Measurements from ENCODE around the gene CCDC149.

CCDC149 gene

GRCh38 chr4:24867251-24867650 lies 45.6 kb downstream of the CCDC149 start:
- H3K4me1 ChIP-seq (ENCODE audit: control insufficient read depth, insufficient read depth, low read length, poor library complexity, severe bottlenecking), result no peaks in the 10 kb centered on the region
- no peaks in the 10 kb centered on the region for H3K9me3 ChIP-seq (ENCODE audit: control insufficient read depth, low read length)
- no peaks in the 10 kb centered on the region for H3K36me3 ChIP-seq (ENCODE audit: control insufficient read depth, insufficient read depth, low read length)
- no peaks in the 10 kb centered on the region for H3K27me3 ChIP-seq (replicated peaks; ENCODE audit: control insufficient read depth, insufficient read depth, low read length, poor library complexity, severe bottlenecking)
- H3K4me3 ChIP-seq (ENCODE audit: insufficient read depth, low read depth, low read length, poor library complexity, severe bottlenecking), result no peak overlapping the region
- DNase-seq, result no peak
- H3K27ac ChIP-seq (ENCODE audit: insufficient read depth, low read length, poor library complexity, severe bottlenecking), result no peak overlapping the region

GRCh38 chr4:24865401-24865800 lies 47.4 kb downstream of the CCDC149 start:
- H3K27ac ChIP-seq (ENCODE audit: insufficient read depth, low read length, poor library complexity, severe bottlenecking), result no peak overlapping the region
- no peak for DNase-seq
- no peaks in the 10 kb centered on the region for H3K36me3 ChIP-seq (ENCODE audit: control insufficient read depth, insufficient read depth, low read length)
- H3K27me3 ChIP-seq (replicated peaks; ENCODE audit: control insufficient read depth, insufficient read depth, low read length, poor library complexity, severe bottlenecking), result no peaks in the 10 kb centered on the region
- H3K4me3 ChIP-seq (ENCODE audit: insufficient read depth, low read depth, low read length, poor library complexity, severe bottlenecking), result no peak overlapping the region
- H3K4me1 ChIP-seq (ENCODE audit: control insufficient read depth, insufficient read depth, low read length, poor library complexity, severe bottlenecking), result no peaks in the 10 kb centered on the region
- H3K9me3 ChIP-seq (ENCODE audit: control insufficient read depth, low read length), result no peaks in the 10 kb centered on the region

DNA sequence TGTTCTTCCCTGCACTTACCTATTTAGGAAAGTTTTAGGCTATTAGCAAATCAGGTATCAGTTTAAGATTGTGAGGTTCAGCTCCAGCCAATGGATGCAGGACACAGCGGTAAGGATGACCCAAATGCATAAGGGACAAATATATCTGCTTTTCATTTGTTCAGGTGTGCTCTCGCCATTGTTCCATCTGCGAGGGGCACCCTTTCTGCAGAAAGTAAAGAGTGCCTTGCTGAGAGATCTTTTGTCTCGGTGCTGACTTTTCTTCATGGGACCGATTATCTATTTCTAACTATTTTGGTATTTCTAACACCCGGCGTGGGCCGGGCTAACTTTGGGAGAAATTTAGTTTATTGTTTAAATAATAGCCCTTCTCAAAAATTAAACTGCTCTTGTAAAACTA lies 49.0 kb downstream of the CCDC149 start:
- no peak for DNase-seq
- no peaks in the 10 kb centered on the region for H3K4me1 ChIP-seq (ENCODE audit: control insufficient read depth, insufficient read depth, low read length, poor library complexity, severe bottlenecking)
- H3K4me3 ChIP-seq (ENCODE audit: insufficient read depth, low read depth, low read length, poor library complexity, severe bottlenecking), result no peak overlapping the region
- H3K27ac ChIP-seq (ENCODE audit: insufficient read depth, low read length, poor library complexity, severe bottlenecking), result no peak overlapping the region
- no peaks in the 10 kb centered on the region for H3K36me3 ChIP-seq (ENCODE audit: control insufficient read depth, insufficient read depth, low read length)
- H3K27me3 ChIP-seq (replicated peaks; ENCODE audit: control insufficient read depth, insufficient read depth, low read length, poor library complexity, severe bottlenecking), result no peaks in the 10 kb centered on the region
- no peaks in the 10 kb centered on the region for H3K9me3 ChIP-seq (ENCODE audit: control insufficient read depth, low read length)

DNA sequence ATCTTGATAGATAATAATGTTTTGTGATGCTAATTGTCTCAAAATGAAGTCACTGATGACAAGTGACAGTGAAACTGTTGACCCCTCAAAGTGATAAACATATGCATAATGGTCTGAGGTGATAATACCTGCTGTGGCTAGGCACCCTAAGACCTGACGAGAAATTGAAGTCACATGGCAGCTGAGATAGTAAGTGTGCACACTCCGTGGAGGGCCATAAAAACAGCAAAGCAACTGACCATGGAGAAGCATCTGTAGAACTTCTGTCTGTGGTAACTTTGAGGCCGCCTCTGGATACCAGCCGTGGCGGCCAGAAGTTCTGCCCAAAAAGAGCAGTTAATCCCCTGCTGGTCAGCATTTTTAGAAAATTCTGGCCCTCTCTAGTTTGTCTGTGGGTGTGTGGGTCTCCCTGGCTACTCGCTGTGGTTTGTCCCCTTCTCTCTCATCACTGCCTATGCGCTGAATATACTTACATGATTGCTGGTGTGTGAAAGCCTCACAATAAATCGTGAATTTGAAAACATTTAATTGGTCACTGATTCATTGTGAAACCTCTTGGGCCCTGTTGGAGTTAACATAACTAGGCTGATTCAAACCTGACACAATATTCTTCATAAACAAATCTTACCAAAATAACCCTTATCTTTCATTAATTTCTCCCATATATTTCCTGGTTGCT lies 50.6 kb downstream of the CCDC149 start:
- Histone ChIP-seq H3K27ac (ENCODE audit: insufficient read depth, low read length, poor library complexity, severe bottlenecking) (no peak overlapping the region), H3K4me1 (ENCODE audit: control insufficient read depth, insufficient read depth, low read length, poor library complexity, severe bottlenecking) (no peaks in the 10 kb centered on the region), H3K36me3 (ENCODE audit: control insufficient read depth, insufficient read depth, low read length) (no peaks in the 10 kb centered on the region), H3K9me3 (ENCODE audit: control insufficient read depth, low read length) (no peaks in the 10 kb centered on the region), H3K4me3 (ENCODE audit: insufficient read depth, low read depth, low read length, poor library complexity, severe bottlenecking) (no peak overlapping the region), H3K27me3 (replicated peaks; ENCODE audit: control insufficient read depth, insufficient read depth, low read length, poor library complexity, severe bottlenecking) (no peaks in the 10 kb centered on the region)
- no peak for DNase-seq

GRCh38 chr4:24858550-24858949 lies 54.3 kb downstream of the CCDC149 start:
- Histone ChIP-seq H3K36me3 (ENCODE audit: control insufficient read depth, insufficient read depth, low read length) (no peaks in the 10 kb centered on the region), H3K4me1 (ENCODE audit: control insufficient read depth, insufficient read depth, low read length, poor library complexity, severe bottlenecking) (no peaks in the 10 kb centered on the region), H3K4me3 (ENCODE audit: insufficient read depth, low read depth, low read length, poor library complexity, severe bottlenecking) (no peak overlapping the region), H3K9me3 (ENCODE audit: control insufficient read depth, low read length) (no peaks in the 10 kb centered on the region), H3K27ac (ENCODE audit: insufficient read depth, low read length, poor library complexity, severe bottlenecking) (no peak overlapping the region), H3K27me3 (replicated peaks; ENCODE audit: control insufficient read depth, insufficient read depth, low read length, poor library complexity, severe bottlenecking) (no peaks in the 10 kb centered on the region)
- DNase-seq, result no peak

GRCh38 chr4:24858026-24858425 lies 54.8 kb downstream of the CCDC149 start:
- Histone ChIP-seq H3K4me3 (ENCODE audit: insufficient read depth, low read depth, low read length, poor library complexity, severe bottlenecking) (no peak overlapping the region), H3K9me3 (ENCODE audit: control insufficient read depth, low read length) (no peaks in the 10 kb centered on the region), H3K36me3 (ENCODE audit: control insufficient read depth, insufficient read depth, low read length) (no peaks in the 10 kb centered on the region), H3K27me3 (replicated peaks; ENCODE audit: control insufficient read depth, insufficient read depth, low read length, poor library complexity, severe bottlenecking) (no peaks in the 10 kb centered on the region), H3K27ac (ENCODE audit: insufficient read depth, low read length, poor library complexity, severe bottlenecking) (no peak overlapping the region), H3K4me1 (ENCODE audit: control insufficient read depth, insufficient read depth, low read length, poor library complexity, severe bottlenecking) (no peaks in the 10 kb centered on the region)
- DNase-seq, result no peak

GRCh38 chr4:24856586-24856985 lies 56.3 kb downstream of the CCDC149 start:
- H3K36me3 ChIP-seq (ENCODE audit: control insufficient read depth, insufficient read depth, low read length), result no peaks in the 10 kb centered on the region
- no peak overlapping the region for H3K4me3 ChIP-seq (ENCODE audit: insufficient read depth, low read depth, low read length, poor library complexity, severe bottlenecking)
- DNase-seq, result no peak
- no peaks in the 10 kb centered on the region for H3K4me1 ChIP-seq (ENCODE audit: control insufficient read depth, insufficient read depth, low read length, poor library complexity, severe bottlenecking)
- H3K27ac ChIP-seq (ENCODE audit: insufficient read depth, low read length, poor library complexity, severe bottlenecking), result no peak overlapping the region
- H3K27me3 ChIP-seq (replicated peaks; ENCODE audit: control insufficient read depth, insufficient read depth, low read length, poor library complexity, severe bottlenecking), result no peaks in the 10 kb centered on the region
- no peaks in the 10 kb centered on the region for H3K9me3 ChIP-seq (ENCODE audit: control insufficient read depth, low read length)

- Histone ChIP-seq H3K27ac (ENCODE audit: insufficient read depth, low read length, poor library complexity, severe bottlenecking) (no peak overlapping the region), H3K4me1 (ENCODE audit: control insufficient read depth, insufficient read depth, low read length, poor library complexity, severe bottlenecking) (no peaks in the 10 kb centered on the region), H3K36me3 (ENCODE audit: control insufficient read depth, insufficient read depth, low read length) (no peaks in the 10 kb centered on the region), H3K9me3 (ENCODE audit: control insufficient read depth, low read length) (no peaks in the 10 kb centered on the region), H3K4me3 (ENCODE audit: insufficient read depth, low read depth, low read length, poor library complexity, severe bottlenecking) (no peak overlapping the region), H3K27me3 (replicated peaks; ENCODE audit: control insufficient read depth, insufficient read depth, low read length, poor library complexity, severe bottlenecking) (no peaks in the 10 kb centered on the region)
- no peak for DNase-seq
These were observed 57.1 kb downstream of the CCDC149 start for GRCh38 chr4:24855741-24856140.

DNA sequence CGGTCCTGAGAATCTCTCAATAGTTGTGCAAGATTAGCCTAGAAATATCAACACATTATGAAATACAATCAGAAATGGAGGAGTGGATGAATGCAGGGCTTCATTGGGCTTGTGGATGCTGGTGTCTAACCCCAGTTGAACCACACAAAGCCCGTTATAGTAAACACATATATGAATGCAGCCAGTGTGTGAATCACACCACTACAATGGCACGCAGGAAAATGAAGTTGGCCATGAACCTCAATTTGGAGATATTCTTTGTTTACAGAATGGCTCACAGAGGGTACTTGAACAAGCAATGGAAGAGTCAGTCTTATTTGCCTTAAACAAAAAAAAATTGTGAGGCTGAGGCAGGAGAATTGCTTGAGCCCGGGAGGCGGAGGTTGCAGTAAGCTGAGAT lies 59.7 kb downstream of the CCDC149 start:
- no peak overlapping the region for H3K27ac ChIP-seq (ENCODE audit: insufficient read depth, low read length, poor library complexity, severe bottlenecking)
- H3K27me3 ChIP-seq (replicated peaks; ENCODE audit: control insufficient read depth, insufficient read depth, low read length, poor library complexity, severe bottlenecking), result no peaks in the 10 kb centered on the region
- no peaks in the 10 kb centered on the region for H3K4me1 ChIP-seq (ENCODE audit: control insufficient read depth, insufficient read depth, low read length, poor library complexity, severe bottlenecking)
- H3K4me3 ChIP-seq (ENCODE audit: insufficient read depth, low read depth, low read length, poor library complexity, severe bottlenecking), result no peak overlapping the region
- no peaks in the 10 kb centered on the region for H3K9me3 ChIP-seq (ENCODE audit: control insufficient read depth, low read length)
- no peaks in the 10 kb centered on the region for H3K36me3 ChIP-seq (ENCODE audit: control insufficient read depth, insufficient read depth, low read length)
- no peak for DNase-seq

GRCh38 chr4:24850674-24851073 lies 62.2 kb downstream of the CCDC149 start:
- H3K9me3 ChIP-seq (ENCODE audit: control insufficient read depth, low read length), result no peaks in the 10 kb centered on the region
- H3K4me3 ChIP-seq (ENCODE audit: insufficient read depth, low read depth, low read length, poor library complexity, severe bottlenecking), result no peak overlapping the region
- no peaks in the 10 kb centered on the region for H3K4me1 ChIP-seq (ENCODE audit: control insufficient read depth, insufficient read depth, low read length, poor library complexity, severe bottlenecking)
- H3K27ac ChIP-seq (ENCODE audit: insufficient read depth, low read length, poor library complexity, severe bottlenecking), result no peak overlapping the region
- DNase-seq, result no peak
- no peaks in the 10 kb centered on the region for H3K36me3 ChIP-seq (ENCODE audit: control insufficient read depth, insufficient read depth, low read length)
- no peaks in the 10 kb centered on the region for H3K27me3 ChIP-seq (replicated peaks; ENCODE audit: control insufficient read depth, insufficient read depth, low read length, poor library complexity, severe bottlenecking)

Measured in effector memory CD4-positive, alpha-beta T cell (primary cell).